MCF 10A (cell line): Measurements from ENCODE around the gene BRCC3. TPM values are rescaled to one million over a fixed set of nuclear protein-coding genes. Genes with fewer than 3 reads are reported as not detected.
A peak's percentile ranks its signal among the peaks of the same experiment; 100 is the strongest.

Experiments
- BruUV-seq: library from RNA; stranded (reverse); fragments of 400-500 nt; replicated peaks from 2 replicates; lab custom pipeline; 2021; lab: Mats Ljungman, UMichigan
- CTCF ChIA-PET: fragments of 300-600 bp; sonication (Branson Sonifier 250); formaldehyde crosslinking; extraction: SDS; loops from one replicate; lab custom pipeline; 2021; ENCODE audit warnings: antibody characterized with exemption, inconsistent platforms; lab: Yijun Ruan, JAX
- POLR2A ChIA-PET: fragments of 300-600, 350-650 bp; sonication (Branson Sonifier 250); formaldehyde crosslinking; extraction: SDS; loops from one replicate; lab custom pipeline; 2020; ENCODE audit warnings: antibody characterized with exemption, inconsistent platforms; lab: Yijun Ruan, JAX
- DNase-seq: peaks from one replicate; pipeline ENCODE4 v3.0.0-alpha.2; 2018; ENCODE audit not compliant: unreplicated experiment
- H3K27ac Mint-ChIP-seq: one replicate; pipeline ENCODE4 v1.8.0; 2022; ENCODE audit warnings: mild to moderate bottlenecking, low read depth, mixed read lengths; ENCODE audit not compliant: unreplicated experiment
- H3K27me3 Mint-ChIP-seq: one replicate; pipeline ENCODE4 v1.8.0; 2022; ENCODE audit warnings: mixed read lengths; ENCODE audit not compliant: insufficient read depth, unreplicated experiment
- H3K36me3 Mint-ChIP-seq: one replicate; pipeline ENCODE4 v1.8.0; 2022; ENCODE audit warnings: mild to moderate bottlenecking, moderate library complexity, mixed read lengths; ENCODE audit not compliant: insufficient read depth, unreplicated experiment
- H3K4me1 Mint-ChIP-seq: one replicate; pipeline ENCODE4 v1.8.0; 2022; ENCODE audit warnings: mixed read lengths; ENCODE audit not compliant: insufficient read depth, unreplicated experiment
- H3K4me3 Mint-ChIP-seq: one replicate; pipeline ENCODE4 v1.8.0; 2022; ENCODE audit warnings: mild to moderate bottlenecking, moderate library complexity, mixed read lengths; ENCODE audit not compliant: unreplicated experiment
- H3K9me3 Mint-ChIP-seq: one replicate; pipeline ENCODE4 v1.8.0; 2022; ENCODE audit warnings: mixed read lengths; ENCODE audit not compliant: unreplicated experiment
- intact Hi-C: fragments of 100-400 bp; cut with micrococcal nuclease; formaldehyde crosslinking; loops from 2 replicates; pipeline ENCODE4 v1.14.1; 2022
- total RNA-seq: library from RNA; stranded (reverse); gene quantifications from 2 replicates; pipeline ENCODE4 v1.2.3, GENCODE V29; 2022
- TF ChIP-seq, protein P1 (sequence below): fragments of 200-600 bp; IDR thresholded peaks from one replicate; pipeline ENCODE4 v1.8.0; 2022; ENCODE audit warnings: antibody characterized with exemption, mild to moderate bottlenecking; ENCODE audit not compliant: unreplicated experiment

The BRCC3 gene
- total RNA-seq, 1 experiment from 2014 or later = 21.1 TPM

DNA sequence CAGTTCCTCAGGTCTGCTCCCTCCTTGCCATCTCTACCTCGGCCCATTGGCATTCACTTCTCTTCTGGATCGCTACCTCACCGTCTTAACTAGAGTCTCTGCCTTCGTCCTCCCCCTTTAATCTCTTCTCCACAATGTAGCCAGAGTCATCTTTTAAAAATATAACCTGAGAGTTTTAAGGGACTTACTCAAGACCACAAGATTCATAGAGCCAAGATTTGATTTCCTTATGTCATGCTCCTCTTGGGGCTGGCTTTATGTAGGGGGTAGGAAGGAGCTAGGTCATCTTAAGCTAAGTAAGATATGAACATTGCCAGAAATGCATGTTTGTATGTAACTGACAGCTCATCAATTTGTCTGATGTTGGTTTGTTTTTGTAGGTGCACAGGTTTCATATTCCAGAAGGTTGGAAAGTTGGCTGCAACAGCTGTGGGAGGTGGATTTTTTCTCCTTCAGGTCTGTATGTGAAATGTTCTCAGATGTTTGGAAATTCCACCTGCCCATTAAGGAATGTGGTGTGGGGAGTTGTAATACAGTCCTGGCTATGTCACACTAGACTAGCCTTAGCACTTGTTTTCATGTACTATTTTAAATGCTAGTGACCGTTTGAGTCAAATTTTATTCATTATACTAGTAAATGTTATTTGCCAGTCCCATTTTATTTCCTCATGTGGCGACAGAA lies 25.0 kb upstream of the BRCC3 start:
- POLR2A ChIA-PET = interaction anchor here (1.4 kb wide), 1 partner anchor 19 kb away, joined by 4 read pairs; the partner anchor contains the start of gene FUNDC2
- Mint-ChIP-seq H3K27ac (no peak overlapping the region), H3K36me3 (peaks cover 14% of the 10 kb centered on the region), H3K9me3 (no peaks in the 10 kb centered on the region), H3K4me1 (peaks cover 7% of the 10 kb centered on the region), H3K27me3 (peaks cover 52% of the 10 kb centered on the region), H3K4me3 (no peak overlapping the region)
- TF ChIP-seq, protein P1, sequence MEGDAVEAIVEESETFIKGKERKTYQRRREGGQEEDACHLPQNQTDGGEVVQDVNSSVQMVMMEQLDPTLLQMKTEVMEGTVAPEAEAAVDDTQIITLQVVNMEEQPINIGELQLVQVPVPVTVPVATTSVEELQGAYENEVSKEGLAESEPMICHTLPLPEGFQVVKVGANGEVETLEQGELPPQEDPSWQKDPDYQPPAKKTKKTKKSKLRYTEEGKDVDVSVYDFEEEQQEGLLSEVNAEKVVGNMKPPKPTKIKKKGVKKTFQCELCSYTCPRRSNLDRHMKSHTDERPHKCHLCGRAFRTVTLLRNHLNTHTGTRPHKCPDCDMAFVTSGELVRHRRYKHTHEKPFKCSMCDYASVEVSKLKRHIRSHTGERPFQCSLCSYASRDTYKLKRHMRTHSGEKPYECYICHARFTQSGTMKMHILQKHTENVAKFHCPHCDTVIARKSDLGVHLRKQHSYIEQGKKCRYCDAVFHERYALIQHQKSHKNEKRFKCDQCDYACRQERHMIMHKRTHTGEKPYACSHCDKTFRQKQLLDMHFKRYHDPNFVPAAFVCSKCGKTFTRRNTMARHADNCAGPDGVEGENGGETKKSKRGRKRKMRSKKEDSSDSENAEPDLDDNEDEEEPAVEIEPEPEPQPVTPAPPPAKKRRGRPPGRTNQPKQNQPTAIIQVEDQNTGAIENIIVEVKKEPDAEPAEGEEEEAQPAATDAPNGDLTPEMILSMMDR = no peak
- no TSS peak for BruUV-seq
- DNase-seq = no peak
- CTCF ChIA-PET = interaction anchor here (0.8 to 1.4 kb wide), 5 partner anchors 10 to 61 kb away, joined by 3 to 9 read pairs (median 4); no protein-coding TSS in a partner anchor
- intact Hi-C loops = no loop called here

DNA sequence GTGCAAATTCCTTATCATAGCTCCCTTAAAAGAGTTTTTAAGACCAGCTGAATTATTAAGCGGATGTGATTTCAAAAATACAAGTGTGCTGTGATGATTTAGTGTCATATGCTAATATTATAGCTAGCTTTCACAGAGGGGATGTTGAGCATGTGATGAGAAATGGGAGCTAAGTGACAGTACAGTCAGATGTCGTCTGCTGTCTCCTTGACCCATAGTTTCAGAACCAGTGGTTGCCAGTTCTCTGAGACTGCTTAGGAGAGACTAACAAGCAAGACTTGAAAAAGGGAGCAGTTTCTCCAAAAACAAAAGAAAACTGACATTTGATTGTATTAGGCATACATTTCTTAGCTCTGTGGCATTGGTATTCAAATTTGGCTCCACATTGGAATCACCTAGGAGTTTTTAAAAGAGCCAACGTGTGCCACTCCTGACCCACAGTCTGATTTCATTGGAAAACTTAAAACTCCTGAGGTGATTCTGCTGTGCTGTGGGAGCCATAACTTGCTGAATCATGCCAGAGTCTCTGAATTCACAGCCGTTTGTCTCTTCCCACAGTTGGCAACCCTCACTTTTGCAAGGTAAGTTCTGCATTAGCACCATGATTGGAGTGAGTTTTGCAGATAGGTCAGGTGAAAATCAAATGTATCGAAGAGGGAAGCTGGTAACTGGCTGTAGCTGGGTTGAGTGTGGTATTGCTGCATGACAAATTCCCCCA lies 24.3 kb upstream of the BRCC3 start:
- no peak for DNase-seq
- Mint-ChIP-seq H3K27me3 (peaks cover 52% of the 10 kb centered on the region), H3K36me3 (peaks cover 17% of the 10 kb centered on the region), H3K4me1 (peaks cover 7% of the 10 kb centered on the region), H3K4me3 (no peak overlapping the region), H3K9me3 (no peaks in the 10 kb centered on the region), H3K27ac (no peak overlapping the region)
- CTCF ChIA-PET = interaction anchor here (0.8 to 1.4 kb wide), 4 partner anchors 10 to 62 kb away, joined by 3 to 9 read pairs (median 5); no protein-coding TSS in a partner anchor
- TF ChIP-seq, protein P1 = no peak
- POLR2A ChIA-PET = interaction anchor here (1.4 kb wide), 1 partner anchor 20 kb away, joined by 4 read pairs; the partner anchor contains the start of gene FUNDC2
- BruUV-seq = no TSS peak
- intact Hi-C loops = no loop called here

DNA sequence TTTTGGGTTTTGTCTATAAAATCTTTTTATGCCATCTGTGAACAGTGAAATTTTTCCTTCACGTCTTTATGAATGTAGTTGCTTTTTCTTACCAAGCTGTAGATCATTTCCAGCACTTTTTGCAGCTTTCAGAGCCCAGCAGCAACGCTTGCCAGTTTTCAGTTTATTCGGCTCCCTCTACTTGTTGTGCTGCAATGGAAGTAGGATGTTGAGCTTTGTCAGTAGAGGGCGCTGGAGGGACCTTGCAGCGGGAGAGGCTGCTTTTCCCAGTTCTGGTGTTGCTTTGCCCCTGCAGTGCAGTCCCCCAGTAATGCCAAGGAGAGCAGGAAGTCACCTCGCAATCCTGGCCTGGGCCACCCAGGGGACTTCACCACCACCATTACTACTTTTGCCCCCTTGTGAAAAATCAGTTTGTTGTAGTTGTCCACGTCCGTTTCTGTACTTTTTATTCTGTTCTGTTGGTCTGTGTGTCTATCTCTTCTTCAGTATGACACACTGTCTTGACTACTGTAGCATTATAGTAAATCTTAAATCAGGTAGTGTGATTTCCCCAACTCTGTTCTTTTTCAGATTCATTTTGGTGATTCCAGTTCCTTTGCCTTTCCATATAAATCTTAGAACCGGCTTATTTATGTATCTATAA lies 22.2 kb upstream of the BRCC3 start:
- ChIA-PET POLR2A (no interaction called here), CTCF (interaction anchor here (0.7 to 0.9 kb wide), 5 partner anchors 9 to 24 kb away, joined by 3 to 6 read pairs (median 3); no protein-coding TSS in a partner anchor)
- peaks cover 62% of the 10 kb centered on the region for H3K27me3 Mint-ChIP-seq
- BruUV-seq = no TSS peak
- no peak overlapping the region for H3K27ac Mint-ChIP-seq
- TF ChIP-seq, protein P1 = peak; percentile 50
- H3K9me3 Mint-ChIP-seq = no peaks in the 10 kb centered on the region
- peaks cover 7% of the 10 kb centered on the region for H3K4me1 Mint-ChIP-seq
- no peak overlapping the region for H3K4me3 Mint-ChIP-seq
- H3K36me3 Mint-ChIP-seq = peaks cover 15% of the 10 kb centered on the region
- DNase-seq = peak; percentile 66
- intact Hi-C loops = no loop called here
